ENCODE data around the gene LYRM2. TPM values are rescaled to one million over a fixed set of nuclear protein-coding genes. Genes with fewer than 3 reads are reported as not detected.

The LYRM2 gene
- total RNA-seq, 1 experiment from 2014 or later, result 10.5 TPM

DNA sequence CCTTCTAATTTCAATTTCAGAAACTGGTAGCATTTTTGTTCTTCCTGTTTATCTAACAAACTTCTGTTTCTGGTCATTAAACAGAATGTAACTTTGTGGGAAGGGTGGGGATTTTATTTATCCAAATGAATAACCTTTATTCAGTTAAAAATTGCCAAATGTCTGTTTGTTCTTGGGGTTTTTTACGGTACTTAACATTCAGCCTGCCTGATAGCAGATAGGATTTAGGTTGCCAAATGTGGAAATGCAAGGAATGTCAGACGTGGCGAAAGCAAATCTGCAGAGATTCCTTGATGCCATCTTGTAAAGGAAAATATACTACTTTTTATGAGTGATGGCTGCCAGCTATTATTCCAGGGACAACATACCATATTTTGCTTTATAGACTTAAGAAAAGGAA is 95.7 kb downstream of the LYRM2 start:
- TF ChIP-seq, protein P1, sequence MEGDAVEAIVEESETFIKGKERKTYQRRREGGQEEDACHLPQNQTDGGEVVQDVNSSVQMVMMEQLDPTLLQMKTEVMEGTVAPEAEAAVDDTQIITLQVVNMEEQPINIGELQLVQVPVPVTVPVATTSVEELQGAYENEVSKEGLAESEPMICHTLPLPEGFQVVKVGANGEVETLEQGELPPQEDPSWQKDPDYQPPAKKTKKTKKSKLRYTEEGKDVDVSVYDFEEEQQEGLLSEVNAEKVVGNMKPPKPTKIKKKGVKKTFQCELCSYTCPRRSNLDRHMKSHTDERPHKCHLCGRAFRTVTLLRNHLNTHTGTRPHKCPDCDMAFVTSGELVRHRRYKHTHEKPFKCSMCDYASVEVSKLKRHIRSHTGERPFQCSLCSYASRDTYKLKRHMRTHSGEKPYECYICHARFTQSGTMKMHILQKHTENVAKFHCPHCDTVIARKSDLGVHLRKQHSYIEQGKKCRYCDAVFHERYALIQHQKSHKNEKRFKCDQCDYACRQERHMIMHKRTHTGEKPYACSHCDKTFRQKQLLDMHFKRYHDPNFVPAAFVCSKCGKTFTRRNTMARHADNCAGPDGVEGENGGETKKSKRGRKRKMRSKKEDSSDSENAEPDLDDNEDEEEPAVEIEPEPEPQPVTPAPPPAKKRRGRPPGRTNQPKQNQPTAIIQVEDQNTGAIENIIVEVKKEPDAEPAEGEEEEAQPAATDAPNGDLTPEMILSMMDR (conservative IDR thresholded peaks at IDR 0.05; ENCODE audit: low read depth, low read length), result no peak
- no peak for TF ChIP-seq EZH2 (IDR thresholded peaks at IDR 0.05; ENCODE audit: low read length, unreplicated experiment)
- no peak for TF ChIP-seq EZH2phosphoT487 (IDR thresholded peaks at IDR 0.05; ENCODE audit: borderline replicate concordance, low read length)
- no peaks in the 10 kb centered on the region for H3K27me3 ChIP-seq (ENCODE audit: low read length)
- ChIA-PET CTCF (no interaction called here), POLR2A (ENCODE audit: unreplicated experiment) (no interaction called here)
- DNase-seq (no peak), ATAC-seq (no peak)
- H2AFZ ChIP-seq (ENCODE audit: low read length), result no peak overlapping the region
- H3K9me2 ChIP-seq (replicated peaks; ENCODE audit: low read length), result no peaks in the 10 kb centered on the region
- H3F3A ChIP-seq (ENCODE audit: low read length, unreplicated experiment), result no peaks in the 10 kb centered on the region
- H3K9me3 ChIP-seq (ENCODE audit: low read length), result no peaks in the 10 kb centered on the region
- intact Hi-C loops (cut with micrococcal nuclease), result no loop called here
- no peak overlapping the region for H3K9ac ChIP-seq (ENCODE audit: low read length)
- H3K4me3 ChIP-seq (ENCODE audit: low read length), result no peak overlapping the region
- H4K20me1 ChIP-seq (ENCODE audit: low read length), result no peaks in the 10 kb centered on the region
- H3K27ac ChIP-seq (ENCODE audit: low read length), result no peak overlapping the region
- no peak overlapping the region for H3K4me2 ChIP-seq (ENCODE audit: low read length)
- H3K79me2 ChIP-seq (ENCODE audit: low read length), result no peaks in the 10 kb centered on the region
- no TSS peak for BruUV-seq (replicated peaks)
- no peaks in the 10 kb centered on the region for H3K36me3 ChIP-seq (ENCODE audit: low read depth, low read length)
- no peaks in the 10 kb centered on the region for H3K4me1 ChIP-seq (ENCODE audit: insufficient read depth, low read length)

DNA sequence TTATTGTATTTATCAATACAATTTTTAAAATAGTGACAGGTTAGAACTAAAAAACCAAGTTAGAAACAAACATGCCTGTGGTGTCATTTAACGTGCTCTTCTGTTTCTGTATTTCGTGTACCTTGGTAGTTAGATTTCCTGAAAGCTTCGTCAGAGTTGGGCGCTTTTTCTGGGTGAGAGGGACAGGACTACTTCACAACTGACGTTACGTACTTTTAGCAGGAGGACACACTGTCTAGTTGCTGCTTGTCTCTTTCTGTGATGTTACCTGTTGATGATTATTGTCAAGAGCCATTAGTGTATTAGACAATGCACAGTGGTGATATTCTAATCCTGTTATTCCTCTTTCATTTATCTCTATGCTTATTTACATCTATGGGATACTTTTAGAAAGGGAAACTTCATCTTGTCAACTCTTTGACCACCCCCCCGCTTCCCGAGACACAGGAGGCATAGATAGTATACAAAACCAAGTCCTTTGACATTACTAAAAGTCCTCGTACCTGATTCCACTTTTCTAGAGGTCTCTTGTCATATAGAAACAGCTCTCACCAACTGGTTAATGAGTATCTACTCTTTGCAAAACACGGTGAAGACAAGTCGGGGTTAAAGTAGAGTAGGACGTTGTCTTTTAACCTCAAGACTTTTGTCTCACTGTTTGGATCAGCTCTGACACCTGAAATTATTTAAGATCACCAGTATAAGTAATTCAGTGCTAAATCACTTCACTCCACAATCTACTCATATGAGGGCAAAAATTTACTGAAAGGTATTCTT is 96.3 kb downstream of the LYRM2 start:
- intact Hi-C loops (cut with micrococcal nuclease), result no loop called here
- CTCF ChIA-PET, result no interaction called here
- no peak for TF ChIP-seq EZH2phosphoT487 (IDR thresholded peaks at IDR 0.05; ENCODE audit: borderline replicate concordance, low read length)
- no peak for TF ChIP-seq EZH2 (IDR thresholded peaks at IDR 0.05; ENCODE audit: low read length, unreplicated experiment)
- TF ChIP-seq, protein P1 (conservative IDR thresholded peaks at IDR 0.05; ENCODE audit: low read depth, low read length), result no peak
- H3K9me3 ChIP-seq (ENCODE audit: low read length), result no peaks in the 10 kb centered on the region
- no TSS peak for BruUV-seq (replicated peaks)
- H3K27me3 ChIP-seq (ENCODE audit: low read length), result no peaks in the 10 kb centered on the region
- no peaks in the 10 kb centered on the region for H3K4me1 ChIP-seq (ENCODE audit: insufficient read depth, low read length)
- no peak overlapping the region for H3K9ac ChIP-seq (ENCODE audit: low read length)
- ATAC-seq (no peak), DNase-seq (no peak)
- H2AFZ ChIP-seq (ENCODE audit: low read length), result no peak overlapping the region
- H3K9me2 ChIP-seq (replicated peaks; ENCODE audit: low read length), result no peaks in the 10 kb centered on the region
- H3K27ac ChIP-seq (ENCODE audit: low read length), result no peak overlapping the region
- H3K36me3 ChIP-seq (ENCODE audit: low read depth, low read length), result no peaks in the 10 kb centered on the region
- H3K79me2 ChIP-seq (ENCODE audit: low read length), result no peaks in the 10 kb centered on the region
- POLR2A ChIA-PET (ENCODE audit: unreplicated experiment), result no interaction called here
- H3K4me2 ChIP-seq (ENCODE audit: low read length), result no peak overlapping the region
- no peak overlapping the region for H3K4me3 ChIP-seq (ENCODE audit: low read length)
- no peaks in the 10 kb centered on the region for H3F3A ChIP-seq (ENCODE audit: low read length, unreplicated experiment)
- no peaks in the 10 kb centered on the region for H4K20me1 ChIP-seq (ENCODE audit: low read length)

- Histone ChIP-seq H3K4me3 (ENCODE audit: low read length) (no peak overlapping the region), H3K9ac (ENCODE audit: low read length) (no peak overlapping the region), H3K36me3 (ENCODE audit: low read depth, low read length) (no peaks in the 10 kb centered on the region), H3K79me2 (ENCODE audit: low read length) (no peaks in the 10 kb centered on the region), H3K9me2 (replicated peaks; ENCODE audit: low read length) (no peaks in the 10 kb centered on the region), H3K4me2 (ENCODE audit: low read length) (no peak overlapping the region), H3K27me3 (ENCODE audit: low read length) (no peaks in the 10 kb centered on the region), H2AFZ (ENCODE audit: low read length) (no peak overlapping the region), H3K9me3 (ENCODE audit: low read length) (no peaks in the 10 kb centered on the region), H4K20me1 (ENCODE audit: low read length) (no peaks in the 10 kb centered on the region), H3K4me1 (ENCODE audit: insufficient read depth, low read length) (no peaks in the 10 kb centered on the region), H3F3A (ENCODE audit: low read length, unreplicated experiment) (no peaks in the 10 kb centered on the region), H3K27ac (ENCODE audit: low read length) (no peak overlapping the region)
- BruUV-seq (replicated peaks), result no TSS peak
- TF ChIP-seq EZH2 (IDR thresholded peaks at IDR 0.05; ENCODE audit: low read length, unreplicated experiment), result no peak
- no peak for TF ChIP-seq EZH2phosphoT487 (IDR thresholded peaks at IDR 0.05; ENCODE audit: borderline replicate concordance, low read length)
- TF ChIP-seq, protein P1 (conservative IDR thresholded peaks at IDR 0.05; ENCODE audit: low read depth, low read length), result no peak
- no peak for DNase-seq
- no peak for ATAC-seq
- ChIA-PET CTCF (no interaction called here), POLR2A (ENCODE audit: unreplicated experiment) (no interaction called here)
- intact Hi-C loops (cut with micrococcal nuclease), result no loop called here
Observed at GRCh38 chr6:89539779-89540178, 98.8 kb downstream of the LYRM2 start.

Measured in PC-3 (cell line).